ENCODE results near the gene C4orf50.

DNA sequence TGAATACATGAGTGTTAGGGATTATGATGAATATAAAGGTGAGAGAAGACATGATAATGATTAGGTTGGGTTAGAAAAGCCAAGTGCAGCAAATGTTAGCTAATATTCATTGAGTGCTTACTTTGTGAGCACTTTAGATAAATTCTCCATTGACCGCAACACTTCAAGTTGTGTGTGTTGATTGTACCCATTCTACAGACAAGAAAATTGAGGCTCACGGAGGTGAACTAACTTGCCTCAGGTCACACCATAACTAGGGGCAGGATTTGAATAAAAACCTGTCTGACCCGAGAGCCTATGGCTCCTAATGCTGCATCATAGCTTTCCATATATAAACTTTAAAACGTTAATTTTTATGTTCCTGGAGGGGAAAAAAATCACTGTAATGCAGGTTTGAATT lies 15.2 kb upstream of the C4orf50 start:
- TF ChIP-seq POLR2A (IDR thresholded peaks at IDR 0.05; ENCODE audit: low read length) (no peak), GATA1 (IDR thresholded peaks at IDR 0.05; ENCODE audit: low read depth, low read length) (no peak)

Measured in erythroblast (primary cell).